Ovary (tissue), 9 donors: ENCODE measurements around the gene ZNF217. TPM values are rescaled to one million over a fixed set of nuclear protein-coding genes. Genes with fewer than 3 reads are reported as not detected.
"Not testable (repeated sequence)": the region's sequence is repeated elsewhere in the genome, so short reads cannot be mapped to it uniquely, and the experiment has no call there.

Experiments used
- DNase-seq, 5 donors: peaks; one replicate each; pipeline ENCODE4 v3.0.0-alpha.2; 2019 to 2020
- H3K27ac ChIP-seq, 2 donors: fragments of 200-600 bp; one replicate each; pipeline versions ENCODE4 v1.5.1 to v1.8.0; 2019 to 2022
- H3K27me3 ChIP-seq: fragments of 200-600 bp; one replicate; pipeline ENCODE4 v1.8.0; 2022
- H3K36me3 ChIP-seq: fragments of 200-600 bp; sonication (generic); one replicate; pipeline ENCODE4 v1.5.1; 2019
- H3K4me1 ChIP-seq: one replicate; pipeline ENCODE4 v1.8.1; 2013; ENCODE audit warnings: mild to moderate bottlenecking, moderate library complexity; ENCODE audit not compliant: insufficient read depth
- H3K4me3 ChIP-seq: fragments of 200-600 bp; sonication (generic); one replicate; pipeline ENCODE4 v1.5.1; 2017
- H3K9me3 ChIP-seq, 2 donors: fragments of 200-600 bp in 1 of 2; sonication (generic) in 1 of 2; one replicate each; pipeline versions ENCODE4 v1.5.1 to v1.8.1; 2013 to 2019; ENCODE audit warnings: mild to moderate bottlenecking in 1 of 2, moderate library complexity in 1 of 2
- CTCF ChIP-seq, 3 donors: fragments of 450-650 bp in 2 of 3; fragments of 200-600 bp in 1 of 3; IDR thresholded peaks; one replicate each; pipeline versions ENCODE4 v1.5.1 to v1.8.0; 2016 to 2022; ENCODE audit warnings: antibody characterized with exemption in 3 of 3, mild to moderate bottlenecking in 1 of 3
- EP300 ChIP-seq: sonication (generic); formaldehyde crosslinking; IDR thresholded peaks from one replicate; pipeline ENCODE4 v1.6.1; 2017; ENCODE audit warnings: antibody characterized with exemption
- POLR2A ChIP-seq: fragments of 450-650 bp; IDR thresholded peaks from one replicate; pipeline ENCODE4 v1.6.1; 2017; ENCODE audit warnings: antibody characterized with exemption, mild to moderate bottlenecking, moderate library complexity
- WGBS, 3 donors: extraction: QIAGEN DNeasy Blood & Tissue Kit in 1 of 3; methylation state at CpG; one replicate each; pipeline versions ENCODE4 v1.1.5 to v1.1.7; 2013 to 2017; 5-methylcytosine and 5-hydroxymethylcytosine counted together
- intact Hi-C, 4 donors: fragments of 100-400 bp; cut with DNase I; formaldehyde crosslinking; loops; one replicate each; pipeline versions ENCODE4 v1.11.0 to v1.15.1; 2022 to 2023
- polyA plus RNA-seq, 2 donors: library from polyadenylated mRNA; stranded (reverse); fragments of 200-250 nt in 1 of 2; fragments of 350-450 nt in 1 of 2; fragmentation: Illumina TruSeq in 1 of 2; extraction: RNeasy Lipid Tissue Mini Kit (QIAGEN cat#74804) in 1 of 2; gene quantifications; one replicate each; pipeline ENCODE4 v1.2.3, GENCODE V29; 2013 to 2014
- total RNA-seq, 7 donors: library from RNA; depleted of rRNA in 2 of 7; stranded (reverse); fragments of >200 nt in 2 of 7; fragmentation: NEBNext Ultra II Directional in 3 of 7; extraction: Animal tissue kit (Norgen Biotek cat#: 25700) in 3 of 7; gene quantifications; one replicate each; pipeline versions ENCODE4 v1.1.0 to v1.2.4, GENCODE V29; 2016 to 2023
- donor health status: DM: no; HTN: no; CAD: no; lungs with moderate emphysema.
- donor health status: DM: no; HTN: no; CAD: no.
- donor health status: Bipolar disorder and iron deficiency.
- donor health status: DM: yes; HTN: yes; CAD: no.
- donor health status: DM: no; HTN: no; CAD: no.
- donor health status: DM: yes; HTN: yes; CAD: no.

Gene ZNF217
- total and polyA plus RNA-seq, 9 donors: 13.1 to 69.7 (median 20.8) TPM

DNA sequence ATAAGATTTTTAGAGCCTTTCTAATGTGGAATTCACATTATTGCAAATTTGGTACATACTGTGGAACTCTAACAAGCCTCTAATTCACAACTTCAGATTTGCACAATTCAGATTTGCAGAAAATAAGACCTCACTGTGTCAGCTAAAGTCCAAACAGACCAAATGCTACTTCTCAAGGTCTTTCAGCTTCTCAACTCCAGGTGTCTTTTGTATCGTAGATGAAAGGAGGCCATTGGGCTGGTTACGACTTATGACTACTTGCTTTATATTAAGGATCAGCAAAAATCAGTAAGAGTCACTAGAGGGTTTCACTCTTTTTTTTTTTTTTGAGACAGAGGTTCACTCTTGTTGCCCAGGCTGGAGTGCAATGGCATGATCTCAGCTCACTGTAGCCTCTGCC, 37.8 kb downstream of the ZNF217 start:
- no peaks in the 10 kb centered on the region for H3K9me3 ChIP-seq
- no peaks in the 10 kb centered on the region for H3K27me3 ChIP-seq
- 13 to 24% (median 18%) methylated on average over 2 of the region's 2 CpGs for WGBS, 3 donors
- no peaks in the 10 kb centered on the region for H3K36me3 ChIP-seq
- DNase-seq: no peak
- TF ChIP-seq EP300 (no peak), POLR2A (no peak)
- no peak overlapping the region for H3K27ac ChIP-seq
- peaks cover 2% of the 10 kb centered on the region for H3K4me1 ChIP-seq
- no peak overlapping the region for H3K4me3 ChIP-seq
- intact Hi-C loops: no loop called here

DNA sequence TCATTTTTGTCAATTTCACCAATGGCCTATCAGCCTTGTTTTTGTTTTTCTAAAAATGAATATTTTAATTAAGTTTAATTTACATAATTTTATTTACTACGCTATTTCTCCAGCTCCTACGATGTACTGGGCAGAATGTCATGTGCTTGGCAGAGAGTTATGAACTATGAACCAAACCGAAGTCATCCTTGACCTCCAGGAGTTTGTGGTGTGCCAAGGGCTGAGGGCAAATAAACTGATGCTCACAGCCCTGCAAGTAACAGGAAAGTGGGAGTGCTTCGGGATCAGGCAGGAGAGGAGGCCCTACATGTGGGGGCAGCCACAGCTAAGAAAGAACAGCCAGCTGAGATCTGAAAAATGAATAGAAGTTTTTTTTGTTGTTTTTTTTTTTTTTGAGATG, 38.6 kb downstream of the ZNF217 start:
- Histone ChIP-seq H3K4me1 (peaks cover 2% of the 10 kb centered on the region), H3K36me3 (no peaks in the 10 kb centered on the region), H3K9me3 (no peaks in the 10 kb centered on the region), H3K27me3 (no peaks in the 10 kb centered on the region), H3K4me3 (no peak overlapping the region), H3K27ac (no peak overlapping the region)
- peak in 1 of 5 donors; percentile 18 for DNase-seq
- 17 to 30% (median 19%) methylated on average over 4 of the region's 4 CpGs for WGBS, 3 donors
- TF ChIP-seq EP300: no peak
- no peak for TF ChIP-seq POLR2A
- no peak for TF ChIP-seq CTCF (IDR thresholded peaks at IDR 0.05)
- intact Hi-C loops: no loop called here

- H3K9me3 ChIP-seq, H3K4me1 ChIP-seq, H3K4me3 ChIP-seq, H3K27me3 ChIP-seq, intact Hi-C loops, DNase-seq, H3K36me3 ChIP-seq, H3K27ac ChIP-seq: not testable (repeated sequence)
- WGBS, 3 donors: 95 to 99% (median 97%) methylated on average over 6 of the region's 6 CpGs
Observed at GRCh38 chr20:53552572-53552893, 41.1 kb downstream of the ZNF217 start.

- H3K27ac ChIP-seq, DNase-seq, intact Hi-C loops, H3K27me3 ChIP-seq, H3K9me3 ChIP-seq, H3K4me3 ChIP-seq, H3K4me1 ChIP-seq, H3K36me3 ChIP-seq: not testable (repeated sequence)
- 72 to 80% (median 74%) methylated on average over 12 of the region's 12 CpGs for WGBS, 3 donors
Observed at GRCh38 chr20:53551719-53552571, 41.7 kb downstream of the ZNF217 start.

- intact Hi-C loops: no loop called here
- Histone ChIP-seq H3K4me3 (no peak overlapping the region), H3K36me3 (no peaks in the 10 kb centered on the region), H3K9me3 (no peaks in the 10 kb centered on the region), H3K4me1 (peaks cover 5% of the 10 kb centered on the region), H3K27me3 (no peaks in the 10 kb centered on the region), H3K27ac (no peak overlapping the region)
- no peak for DNase-seq
- WGBS, 3 donors: 79 to 86% (median 84%) methylated on average over 11 of the region's 11 CpGs
- TF ChIP-seq POLR2A (no peak), EP300 (no peak)
Observed at GRCh38 chr20:53550280-53551187, 43.1 kb downstream of the ZNF217 start.

DNA sequence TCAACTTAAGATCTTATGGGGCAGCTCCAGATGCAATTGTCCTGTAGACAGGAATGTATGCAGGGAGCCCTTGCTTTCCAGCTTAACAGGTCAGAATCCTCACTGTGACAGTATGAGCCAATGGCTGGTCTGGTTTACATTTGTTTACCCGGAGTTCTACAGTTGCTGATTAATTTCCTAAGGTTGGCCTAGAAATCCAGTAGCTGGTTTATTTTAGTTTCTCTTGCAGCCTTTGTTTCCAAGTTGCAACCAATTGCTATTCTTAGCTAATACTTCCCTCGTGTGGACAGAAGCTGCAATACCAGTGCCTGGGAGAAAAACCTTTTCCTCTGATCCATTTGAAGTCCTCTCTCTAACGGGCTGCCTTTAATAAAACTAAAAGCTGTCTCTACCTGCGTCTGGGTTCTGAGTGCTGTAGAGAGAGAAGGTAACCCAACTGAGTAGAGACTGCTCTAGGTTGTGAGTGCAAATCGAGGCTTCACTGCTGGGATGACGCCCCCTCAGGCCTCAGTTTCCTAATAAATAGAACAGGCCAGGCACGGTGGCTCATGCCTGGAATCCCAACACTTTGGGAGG, 45.9 kb downstream of the ZNF217 start:
- no peaks in the 10 kb centered on the region for H3K36me3 ChIP-seq
- DNase-seq: peak in 4 of 5 donors; percentile 26 to 57 (median 32)
- TF ChIP-seq POLR2A (no peak), CTCF (IDR thresholded peaks at IDR 0.05) (peak; percentile 56 to 78 (median 66)), EP300 (no peak)
- H3K27me3 ChIP-seq: no peaks in the 10 kb centered on the region
- H3K4me3 ChIP-seq: no peak overlapping the region
- intact Hi-C loops: loop anchor here in 2 of 4 donors (5.0 to 10.0 kb wide), 2 partner anchors 333 to 1235 kb away; no protein-coding TSS in a partner anchor
- H3K9me3 ChIP-seq: no peaks in the 10 kb centered on the region
- peaks cover 2% of the 10 kb centered on the region for H3K4me1 ChIP-seq
- WGBS, 3 donors: 28 to 32% (median 29%) methylated on average over 7 of the region's 7 CpGs
- H3K27ac ChIP-seq: no peak overlapping the region
